ENCODE measurements around the gene RBM44.

Gene RBM44

DNA sequence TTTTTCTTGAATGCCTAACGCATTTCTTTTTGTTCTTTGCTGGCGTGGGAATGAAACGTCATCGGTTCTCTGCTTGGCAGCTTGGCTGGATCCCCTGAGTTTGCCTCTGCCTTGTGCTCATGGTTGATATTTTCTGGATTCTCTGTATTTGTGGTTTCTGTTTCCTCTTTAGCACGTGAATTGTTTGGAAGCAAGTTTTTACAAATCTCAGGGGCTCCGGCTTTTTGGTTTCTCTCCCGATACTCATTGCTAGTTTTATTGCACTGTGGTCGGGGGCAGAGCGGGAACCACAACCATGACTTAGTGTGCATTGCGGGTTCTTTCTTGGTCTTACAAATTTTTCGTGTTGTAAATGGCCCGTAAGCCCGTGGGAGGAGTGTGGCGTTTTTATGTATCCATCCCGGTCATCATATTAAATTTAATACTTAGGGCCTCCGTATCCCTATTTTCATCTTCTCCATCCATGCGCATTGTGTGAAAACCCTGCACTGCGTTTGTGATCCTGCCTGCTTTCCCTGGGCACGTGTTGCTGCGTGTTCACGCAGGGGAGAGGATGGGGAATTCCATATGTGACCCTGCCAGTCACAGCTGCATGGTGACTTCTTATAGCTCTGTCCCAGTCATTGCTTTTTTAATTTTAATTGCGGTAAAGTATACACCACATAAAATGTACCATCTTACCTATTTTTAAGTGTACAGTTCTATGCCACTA, 70.2 kb downstream of the RBM44 start:
- H3K4me3 ChIP-seq: peak overlapping the region; percentile 57
- peak overlapping the region; percentile 91 for H3K27ac ChIP-seq
- H3K36me3 ChIP-seq (ENCODE audit: insufficient read depth, low read length): no peaks in the 10 kb centered on the region; the same call in 1 of the 2 replicates
- TF ChIP-seq POLR2AphosphoS5 (IDR thresholded peaks at IDR 0.05; ENCODE audit: borderline replicate concordance, low read depth, low read length) (no peak), EZH2 (IDR thresholded peaks at IDR 0.05) (no peak), FOXP2 (optimal IDR thresholded peaks at IDR 0.05; ENCODE audit: control extremely low read depth, extremely low read length, insufficient read depth) (no peak)
- DNase-seq (ENCODE audit: low read depth, low spot score): peak; percentile 63
- peak overlapping the region; percentile 47 for H3K9ac ChIP-seq (ENCODE audit: insufficient read length)
- no peaks in the 10 kb centered on the region for H3K9me3 ChIP-seq (ENCODE audit: low read depth, low read length)

- Histone ChIP-seq H3K9me3 (ENCODE audit: low read depth, low read length) (no peaks in the 10 kb centered on the region), H3K27ac (no peak overlapping the region), H3K36me3 (ENCODE audit: insufficient read depth, low read length) (no peaks in the 10 kb centered on the region; the same call in 1 of the 2 replicates), H3K4me3 (no peak overlapping the region), H3K9ac (ENCODE audit: insufficient read length) (no peak overlapping the region)
- DNase-seq (ENCODE audit: low read depth, low spot score): no peak
- TF ChIP-seq POLR2AphosphoS5 (IDR thresholded peaks at IDR 0.05; ENCODE audit: borderline replicate concordance, low read depth, low read length) (no peak), FOXP2 (optimal IDR thresholded peaks at IDR 0.05; ENCODE audit: control extremely low read depth, extremely low read length, insufficient read depth) (no peak), EZH2 (IDR thresholded peaks at IDR 0.05) (no peak)
Measured at GRCh38 chr2:237869343-237870102, 70.9 kb downstream of the RBM44 start.

DNA sequence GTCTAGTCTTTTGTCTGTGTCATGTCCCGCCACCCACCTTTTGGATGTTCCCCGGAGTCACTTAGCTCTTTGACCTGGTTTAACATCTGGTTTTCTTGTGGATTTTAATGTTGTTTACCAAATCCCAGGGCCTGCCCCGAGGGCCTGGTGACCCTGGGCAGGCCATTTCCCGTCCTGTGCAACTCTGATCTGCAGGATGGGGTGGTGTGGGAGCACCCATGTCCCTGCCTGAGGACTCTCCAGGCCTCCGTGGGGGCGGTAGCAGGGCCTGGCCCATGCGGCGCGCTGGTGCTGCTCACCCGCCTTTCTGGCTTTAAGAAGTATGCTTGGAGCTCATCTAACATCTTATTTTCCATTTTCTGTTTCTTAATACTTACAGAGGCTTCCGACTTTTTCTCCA, 71.5 kb downstream of the RBM44 start:
- Histone ChIP-seq H3K36me3 (ENCODE audit: insufficient read depth, low read length) (no peaks in the 10 kb centered on the region; the same call in 1 of the 2 replicates), H3K4me3 (no peak overlapping the region)
- TF ChIP-seq FOXP2 (optimal IDR thresholded peaks at IDR 0.05; ENCODE audit: control extremely low read depth, extremely low read length, insufficient read depth) (no peak), EZH2 (IDR thresholded peaks at IDR 0.05) (no peak), POLR2AphosphoS5 (IDR thresholded peaks at IDR 0.05; ENCODE audit: borderline replicate concordance, low read depth, low read length) (no peak)

GRCh38 chr2:237870754-237871651, 72.4 kb downstream of the RBM44 start:
- H3K4me3 ChIP-seq: no peak overlapping the region
- H3K36me3 ChIP-seq (ENCODE audit: insufficient read depth, low read length): no peaks in the 10 kb centered on the region; the same call in 1 of the 2 replicates
- DNase-seq (ENCODE audit: low read depth, low spot score): no peak
- H3K9ac ChIP-seq (ENCODE audit: insufficient read length): no peak overlapping the region
- no peak for TF ChIP-seq EZH2 (IDR thresholded peaks at IDR 0.05)
- TF ChIP-seq POLR2AphosphoS5 (IDR thresholded peaks at IDR 0.05; ENCODE audit: borderline replicate concordance, low read depth, low read length): no peak
- TF ChIP-seq FOXP2 (optimal IDR thresholded peaks at IDR 0.05; ENCODE audit: control extremely low read depth, extremely low read length, insufficient read depth): no peak
- H3K27ac ChIP-seq: peak overlapping the region; percentile 58; the same call in 1 of the 2 replicates
- no peaks in the 10 kb centered on the region for H3K9me3 ChIP-seq (ENCODE audit: low read depth, low read length)

More for the DNA sequence above, 71.5 kb downstream of the RBM44 start:
- no peak for DNase-seq (ENCODE audit: low read depth, low spot score)
- no peak overlapping the region for H3K9ac ChIP-seq (ENCODE audit: insufficient read length)
- no peaks in the 10 kb centered on the region for H3K9me3 ChIP-seq (ENCODE audit: low read depth, low read length)
- H3K27ac ChIP-seq: peak overlapping the region; percentile 34

GRCh38 chr2:237872178-237872887, 73.8 kb downstream of the RBM44 start:
- H3K36me3 ChIP-seq (ENCODE audit: insufficient read depth, low read length): no peaks in the 10 kb centered on the region; the same call in 1 of the 2 replicates
- no peak for TF ChIP-seq POLR2AphosphoS5 (IDR thresholded peaks at IDR 0.05; ENCODE audit: borderline replicate concordance, low read depth, low read length)
- no peak for TF ChIP-seq FOXP2 (optimal IDR thresholded peaks at IDR 0.05; ENCODE audit: control extremely low read depth, extremely low read length, insufficient read depth)
- no peak for TF ChIP-seq EZH2 (IDR thresholded peaks at IDR 0.05)

GRCh38 chr2:237873421-237873831, 74.8 kb downstream of the RBM44 start:
- Histone ChIP-seq H3K4me3 (peak overlapping the region; percentile 45; the same call in 1 of the 2 replicates), H3K9me3 (ENCODE audit: low read depth, low read length) (no peaks in the 10 kb centered on the region), H3K27ac (peak overlapping the region; percentile 73), H3K9ac (ENCODE audit: insufficient read length) (no peak overlapping the region), H3K36me3 (ENCODE audit: insufficient read depth, low read length) (no peaks in the 10 kb centered on the region; the same call in 1 of the 2 replicates)
- DNase-seq (ENCODE audit: low read depth, low spot score): no peak
- TF ChIP-seq EZH2 (IDR thresholded peaks at IDR 0.05) (no peak), POLR2AphosphoS5 (IDR thresholded peaks at IDR 0.05; ENCODE audit: borderline replicate concordance, low read depth, low read length) (no peak), FOXP2 (optimal IDR thresholded peaks at IDR 0.05; ENCODE audit: control extremely low read depth, extremely low read length, insufficient read depth) (no peak)

More at GRCh38 chr2:237872178-237872887, 73.8 kb downstream of the RBM44 start:
- DNase-seq (ENCODE audit: low read depth, low spot score): no peak
- Histone ChIP-seq H3K9me3 (ENCODE audit: low read depth, low read length) (no peaks in the 10 kb centered on the region), H3K9ac (ENCODE audit: insufficient read length) (no peak overlapping the region), H3K27ac (no peak overlapping the region), H3K4me3 (no peak overlapping the region)

- Histone ChIP-seq H3K4me3 (peak overlapping the region; percentile 45; the same call in 1 of the 2 replicates), H3K36me3 (ENCODE audit: insufficient read depth, low read length) (no peaks in the 10 kb centered on the region; the same call in 1 of the 2 replicates), H3K9me3 (ENCODE audit: low read depth, low read length) (no peaks in the 10 kb centered on the region), H3K9ac (ENCODE audit: insufficient read length) (no peak overlapping the region), H3K27ac (peak overlapping the region; percentile 73)
- DNase-seq (ENCODE audit: low read depth, low spot score): no peak
- TF ChIP-seq FOXP2 (optimal IDR thresholded peaks at IDR 0.05; ENCODE audit: control extremely low read depth, extremely low read length, insufficient read depth) (no peak), POLR2AphosphoS5 (IDR thresholded peaks at IDR 0.05; ENCODE audit: borderline replicate concordance, low read depth, low read length) (no peak), EZH2 (IDR thresholded peaks at IDR 0.05) (no peak)
Measured at GRCh38 chr2:237873897-237874551, 75.4 kb downstream of the RBM44 start.
